Coronary artery (tissue), 2 donors: ENCODE data around the gene NUFIP2.

Experiments used
- DNase-seq: peaks from one replicate; pipeline ENCODE4 v3.0.0-alpha.2; 2017; ENCODE audit warnings: low spot score
- H3K27ac ChIP-seq, 2 donors: fragments of 200-600 bp; sonication (generic); one replicate each; pipeline ENCODE4 v1.5.1; 2016 to 2019
- H3K4me3 ChIP-seq: fragments of 200-600 bp; sonication (generic); 2 replicates; pipeline ENCODE4 v1.5.1; 2016; ENCODE audit warnings: mild to moderate bottlenecking, moderate library complexity
- TF ChIP-seq, protein P1 (sequence below): fragments of 200-600 bp; sonication (generic); IDR thresholded peaks from one replicate; pipeline ENCODE4 v1.5.1; 2019; ENCODE audit warnings: antibody characterized with exemption

Gene NUFIP2

DNA sequence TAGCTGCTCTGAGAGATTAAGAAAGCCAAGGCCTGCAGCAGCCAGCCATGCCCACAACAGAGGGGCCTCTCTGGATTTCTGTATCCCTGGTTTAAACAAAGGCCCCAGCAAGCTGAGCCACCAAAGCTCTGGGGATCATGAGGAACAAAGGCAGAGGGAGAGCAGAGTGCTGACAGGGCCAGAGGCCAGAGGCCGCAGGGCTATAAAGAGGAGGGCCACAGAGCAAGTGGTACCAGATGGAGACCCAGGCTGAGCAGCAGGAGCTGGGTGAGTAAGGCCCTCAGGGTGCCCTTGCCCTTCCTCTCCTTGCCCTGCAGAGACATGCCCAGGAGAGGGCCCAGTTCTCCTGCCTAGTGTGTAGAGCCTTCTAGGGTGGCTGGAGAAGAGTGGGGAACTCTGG is 47.3 kb downstream of the NUFIP2 start, which contains the start of gene CRYBA1:
TSS of gene CRYBA1 (plus strand) at position 232 of the 400 bp plus-strand sequence. CDS start at position 237, 5 bp downstream.
- no peak for DNase-seq
- Histone ChIP-seq H3K27ac (no peak within 1 kb of the TSS), H3K4me3 (no peak within 1 kb of the TSS)
- TF ChIP-seq, protein P1, sequence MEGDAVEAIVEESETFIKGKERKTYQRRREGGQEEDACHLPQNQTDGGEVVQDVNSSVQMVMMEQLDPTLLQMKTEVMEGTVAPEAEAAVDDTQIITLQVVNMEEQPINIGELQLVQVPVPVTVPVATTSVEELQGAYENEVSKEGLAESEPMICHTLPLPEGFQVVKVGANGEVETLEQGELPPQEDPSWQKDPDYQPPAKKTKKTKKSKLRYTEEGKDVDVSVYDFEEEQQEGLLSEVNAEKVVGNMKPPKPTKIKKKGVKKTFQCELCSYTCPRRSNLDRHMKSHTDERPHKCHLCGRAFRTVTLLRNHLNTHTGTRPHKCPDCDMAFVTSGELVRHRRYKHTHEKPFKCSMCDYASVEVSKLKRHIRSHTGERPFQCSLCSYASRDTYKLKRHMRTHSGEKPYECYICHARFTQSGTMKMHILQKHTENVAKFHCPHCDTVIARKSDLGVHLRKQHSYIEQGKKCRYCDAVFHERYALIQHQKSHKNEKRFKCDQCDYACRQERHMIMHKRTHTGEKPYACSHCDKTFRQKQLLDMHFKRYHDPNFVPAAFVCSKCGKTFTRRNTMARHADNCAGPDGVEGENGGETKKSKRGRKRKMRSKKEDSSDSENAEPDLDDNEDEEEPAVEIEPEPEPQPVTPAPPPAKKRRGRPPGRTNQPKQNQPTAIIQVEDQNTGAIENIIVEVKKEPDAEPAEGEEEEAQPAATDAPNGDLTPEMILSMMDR, result no peak

DNA sequence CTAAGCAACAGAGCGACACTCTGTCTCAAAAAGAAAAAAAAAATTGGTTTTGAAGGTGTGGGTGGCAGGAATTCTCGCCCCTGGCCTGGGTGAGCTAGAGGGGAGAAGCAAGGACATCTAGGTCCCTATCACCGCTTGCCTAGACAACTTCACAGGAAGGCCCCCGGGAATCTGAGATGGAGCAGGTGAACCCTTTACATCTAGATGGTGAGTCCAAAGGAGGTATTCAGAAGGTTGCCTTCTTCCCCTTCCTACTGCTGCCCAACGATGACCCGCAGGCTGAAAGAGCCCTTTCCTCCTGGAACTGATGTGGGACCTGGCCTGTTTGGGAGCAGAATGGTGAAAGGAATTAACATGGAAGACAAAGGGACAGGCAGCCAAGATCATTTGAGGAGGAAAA is 48.5 kb downstream of the NUFIP2 start:
- Histone ChIP-seq H3K27ac (no peak overlapping the region), H3K4me3 (no peak overlapping the region)
- TF ChIP-seq, protein P1, result no peak
- DNase-seq, result no peak

DNA sequence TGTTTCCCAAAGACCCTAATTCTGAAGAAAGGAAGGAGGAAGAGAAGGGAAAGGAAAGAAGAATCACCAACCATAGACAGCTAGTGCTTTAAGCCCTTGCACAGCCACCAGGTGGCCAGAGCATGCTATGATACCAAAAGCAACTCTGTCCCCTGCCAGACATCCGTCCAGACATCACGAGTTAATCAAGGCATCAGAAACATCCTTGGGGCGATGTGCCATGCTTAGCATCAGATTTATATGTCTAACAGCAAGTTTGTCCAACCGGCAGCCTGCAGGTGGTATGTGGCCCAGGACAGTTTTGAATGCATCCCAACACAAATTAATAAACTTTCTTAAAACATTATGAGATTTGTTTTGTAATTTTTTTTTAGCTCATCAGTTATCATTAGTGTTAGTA is 50.2 kb downstream of the NUFIP2 start:
- DNase-seq, result no peak
- TF ChIP-seq, protein P1, result no peak
- Histone ChIP-seq H3K27ac (no peak overlapping the region), H3K4me3 (no peak overlapping the region)

DNA sequence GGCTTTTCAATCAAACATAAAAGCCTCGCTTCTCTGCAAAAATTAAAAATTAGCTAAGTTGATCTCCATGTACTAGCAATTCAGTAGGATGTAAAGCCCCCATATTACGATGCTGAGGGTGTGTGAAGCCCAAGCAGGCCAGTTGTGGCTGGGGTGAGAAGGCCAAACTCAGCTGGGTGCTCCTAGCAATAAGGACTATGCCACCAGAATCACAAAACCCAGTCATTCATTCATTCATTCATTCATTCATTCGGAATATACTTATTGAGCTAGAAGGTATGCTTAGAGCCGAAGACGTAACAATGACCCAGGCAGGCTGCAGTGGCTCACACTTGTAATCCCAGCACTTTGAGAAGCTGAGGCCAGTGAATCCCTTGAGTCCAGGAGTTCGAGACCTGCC is 51.2 kb downstream of the NUFIP2 start:
- no peak overlapping the region for H3K27ac ChIP-seq
- DNase-seq, result no peak

DNA sequence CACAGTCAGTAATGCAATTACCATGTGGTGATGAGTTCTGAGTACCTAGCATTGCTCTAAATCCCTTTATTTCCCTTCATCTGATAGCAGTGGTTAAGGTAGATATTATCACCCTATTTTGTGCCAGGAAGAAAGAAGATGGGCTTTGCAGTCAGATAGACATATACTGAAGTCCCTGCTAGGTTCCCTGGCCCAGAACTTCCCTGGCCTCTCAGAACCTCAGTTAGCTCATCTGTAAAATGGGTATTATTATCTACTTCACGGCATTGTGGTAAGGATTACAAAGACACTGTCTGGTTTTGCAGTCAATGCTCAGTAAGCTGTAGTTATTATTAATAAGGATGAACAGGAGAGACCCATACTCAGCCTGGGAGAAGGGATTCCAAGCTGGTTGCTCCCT is 51.9 kb downstream of the NUFIP2 start:
- Histone ChIP-seq H3K27ac (no peak overlapping the region), H3K4me3 (no peak overlapping the region)
- DNase-seq, result no peak
- TF ChIP-seq, protein P1, result no peak

More for the DNA sequence above, 51.2 kb downstream of the NUFIP2 start:
- no peak overlapping the region for H3K4me3 ChIP-seq
- TF ChIP-seq, protein P1, result no peak

DNA sequence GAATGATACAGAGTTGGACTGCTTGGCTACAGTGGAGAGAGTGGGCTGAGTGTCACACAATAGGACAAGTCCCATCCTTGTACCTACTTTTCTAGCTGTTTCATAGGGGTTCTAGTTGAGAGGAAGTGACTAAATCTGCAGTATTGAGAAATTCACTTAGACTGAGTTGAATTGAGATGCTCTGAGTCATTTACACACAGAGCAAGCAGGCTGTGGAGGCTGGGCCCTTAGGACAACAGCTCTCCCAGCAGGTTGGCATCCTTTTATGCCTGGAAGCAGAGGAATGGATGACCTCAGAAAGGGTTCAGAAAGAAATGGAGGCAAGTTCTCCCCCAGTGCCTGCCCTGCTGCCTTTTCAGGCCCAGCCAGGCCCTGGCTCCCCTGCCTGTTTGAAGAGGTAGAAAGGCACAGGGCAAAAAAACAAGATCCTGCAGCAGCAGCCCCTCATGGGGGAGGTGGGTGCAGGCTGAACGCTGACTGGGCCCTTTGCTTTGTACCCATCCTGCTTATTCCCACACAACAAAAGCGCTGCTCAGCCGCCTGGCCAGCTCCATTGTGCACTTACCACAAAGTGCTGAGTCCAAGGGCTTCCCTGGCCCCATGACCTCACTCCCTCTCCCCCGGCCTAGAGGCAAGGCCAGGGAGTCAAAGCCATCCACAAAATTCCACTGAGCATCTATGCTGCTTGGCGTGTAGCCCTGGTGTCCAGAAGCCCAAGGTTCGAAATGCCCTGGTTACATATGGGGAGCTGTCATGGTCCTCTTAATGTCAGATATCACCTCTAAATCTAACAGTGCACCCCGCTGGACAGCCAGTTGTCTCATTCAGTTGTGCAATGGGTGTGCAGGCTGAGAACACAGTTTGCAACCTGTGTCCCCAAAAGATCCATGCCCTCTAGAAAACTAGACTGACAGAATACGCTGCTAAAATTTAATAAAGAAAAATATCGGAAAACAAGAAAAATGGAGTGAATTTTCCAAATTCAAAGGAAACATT is 52.7 kb downstream of the NUFIP2 start:
- no peak overlapping the region for H3K4me3 ChIP-seq
- TF ChIP-seq, protein P1, result no peak
- no peak for DNase-seq
- H3K27ac ChIP-seq, result peak overlapping the region; percentile 38 to 74

DNA sequence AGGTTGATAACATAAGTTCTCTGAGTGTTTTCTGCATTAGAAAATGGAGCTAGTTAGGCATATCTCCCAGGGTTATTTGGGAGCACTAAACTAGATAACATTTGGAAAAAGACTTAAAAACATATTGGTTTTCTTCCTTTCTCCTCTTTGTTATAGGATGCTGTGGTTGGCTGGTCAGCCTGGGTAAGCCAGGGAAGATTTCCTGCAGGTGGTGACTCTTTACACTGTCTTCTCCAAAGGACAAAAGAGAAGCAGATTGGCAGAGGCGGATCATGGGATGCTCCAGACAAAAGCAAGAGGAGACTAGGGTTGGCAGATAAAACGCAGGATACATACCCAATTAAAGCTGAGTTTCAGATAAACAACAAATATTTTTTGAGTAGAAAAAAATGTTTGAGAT is 53.5 kb downstream of the NUFIP2 start:
- H3K27ac ChIP-seq, result peak overlapping the region; percentile 38 to 74
- DNase-seq, result no peak
- TF ChIP-seq, protein P1, result no peak

More for the DNA sequence above, 53.5 kb downstream of the NUFIP2 start:
- no peak overlapping the region for H3K4me3 ChIP-seq
